HS-27A (cell line): ENCODE results near the gene TNFRSF18.

ENCODE experiments used
- DNase-seq: peaks from one replicate; pipeline ENCODE4 v3.0.0-alpha.2; 2012; ENCODE audit warnings: low read depth, missing footprints

TNFRSF18 gene

DNA sequence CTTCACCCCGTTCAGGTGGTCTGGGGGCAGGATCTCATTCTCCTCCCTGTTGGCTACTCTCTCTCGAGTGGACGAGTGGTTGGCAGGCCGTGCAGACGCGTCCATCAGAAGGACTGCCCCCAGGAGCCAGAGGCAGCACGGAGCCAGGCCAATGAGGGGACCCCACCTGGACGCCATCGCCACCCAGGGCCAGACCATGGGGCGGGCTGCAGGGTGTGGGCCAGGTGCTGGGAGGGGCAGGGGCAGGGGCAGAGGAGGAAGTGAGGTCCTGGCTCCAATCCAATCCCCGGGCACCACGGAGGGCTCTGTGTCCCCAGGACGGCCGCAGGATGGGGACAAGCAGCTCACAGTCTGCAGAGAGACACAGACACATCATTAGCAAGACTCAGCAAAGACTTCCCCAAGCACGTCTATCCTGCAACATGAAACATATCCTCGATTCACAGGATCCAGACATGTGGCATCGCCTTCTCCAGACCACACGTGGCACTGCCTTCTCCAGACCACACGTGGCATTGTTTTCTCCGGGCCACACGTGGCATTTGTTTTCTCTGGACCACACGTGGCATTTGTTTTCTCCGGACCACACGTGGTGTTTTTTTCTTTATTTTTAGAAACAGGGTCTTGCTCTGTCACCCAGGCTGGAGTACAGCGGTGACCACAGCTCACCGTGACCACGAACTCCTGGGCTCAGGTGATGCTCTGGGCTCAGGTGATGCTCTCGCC, 22.4 kb upstream of the TNFRSF18 start:
- DNase-seq, result no peak

DNA sequence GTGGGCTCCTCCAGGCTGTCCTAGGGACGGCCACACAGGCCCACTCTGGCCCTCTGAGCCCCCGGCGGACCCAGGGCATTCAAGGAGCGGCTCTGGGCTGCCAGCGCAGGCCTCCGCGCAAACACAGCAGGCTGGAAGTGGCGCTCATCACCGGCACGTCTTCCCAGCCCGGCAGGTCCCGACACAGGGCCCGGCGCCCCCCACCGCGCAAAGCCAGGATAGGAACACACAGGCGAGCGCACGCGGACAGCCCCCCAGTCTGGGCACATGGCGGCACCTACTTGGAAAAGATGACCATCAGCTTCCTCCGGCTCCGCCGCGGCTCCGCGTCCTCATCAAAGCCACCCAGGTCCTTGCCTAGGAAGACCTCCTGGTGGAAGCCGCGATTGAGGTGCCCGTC, 21.8 kb upstream of the TNFRSF18 start:
- no peak for DNase-seq

DNA sequence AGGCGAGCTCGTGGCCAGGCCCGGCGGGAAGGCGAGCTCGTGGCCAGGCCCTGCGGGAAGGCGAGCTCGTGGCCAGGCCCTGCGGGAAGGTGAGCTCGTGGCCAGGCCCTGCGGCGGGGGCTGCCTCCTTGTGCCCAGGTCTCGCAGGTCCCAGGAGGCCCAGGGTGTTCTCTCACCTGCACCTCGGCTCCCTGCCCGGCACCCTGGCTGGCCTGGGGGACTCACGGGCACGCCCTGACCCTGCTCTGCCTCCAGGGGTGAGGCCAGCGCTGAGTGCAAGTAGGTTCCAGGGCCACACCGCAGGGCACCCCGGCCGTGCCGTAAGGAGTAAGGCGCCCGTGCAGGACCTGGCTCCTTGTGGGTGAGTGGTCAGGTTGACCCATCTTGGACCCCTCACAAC, 21.0 kb upstream of the TNFRSF18 start:
- DNase-seq, result no peak

DNA sequence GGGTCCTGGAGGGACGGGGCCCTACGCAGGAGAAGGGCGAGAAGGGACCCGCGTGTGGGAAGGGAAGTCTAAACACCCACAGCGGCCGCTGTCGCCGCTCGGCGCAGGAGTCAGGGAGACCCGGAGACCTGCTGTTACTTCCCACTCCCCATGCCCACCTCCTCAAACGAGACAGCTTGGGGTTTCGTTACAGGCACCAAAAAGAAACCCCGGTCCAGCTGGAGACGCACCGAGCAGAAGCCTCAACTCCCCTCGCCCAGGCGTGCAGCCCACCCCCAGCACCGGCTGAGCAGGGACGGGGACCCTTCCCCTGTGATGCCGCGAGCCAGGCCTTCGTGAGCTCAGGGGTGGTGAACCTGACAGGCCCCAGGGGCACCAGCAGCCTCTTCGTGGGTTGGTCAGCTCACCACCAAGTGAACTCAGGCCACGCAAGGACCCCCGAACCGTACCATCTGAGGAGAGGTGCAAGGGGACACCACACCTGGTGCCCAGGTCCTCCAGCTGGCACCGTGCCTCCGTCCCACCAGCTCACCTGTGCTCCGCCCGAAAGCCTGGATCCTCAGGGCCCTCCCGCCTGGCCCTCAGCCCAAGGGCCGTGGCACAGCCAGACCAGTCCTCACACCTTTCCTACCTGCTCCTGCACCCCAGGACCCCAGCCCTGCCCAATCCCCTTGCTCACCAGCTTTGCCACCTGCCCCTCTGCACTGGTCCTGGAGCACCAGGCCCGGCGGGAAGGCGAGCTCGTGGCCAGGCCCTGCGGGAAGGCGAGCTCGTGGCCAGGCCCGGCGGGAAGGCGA, 20.4 kb upstream of the TNFRSF18 start:
- no peak for DNase-seq

DNA sequence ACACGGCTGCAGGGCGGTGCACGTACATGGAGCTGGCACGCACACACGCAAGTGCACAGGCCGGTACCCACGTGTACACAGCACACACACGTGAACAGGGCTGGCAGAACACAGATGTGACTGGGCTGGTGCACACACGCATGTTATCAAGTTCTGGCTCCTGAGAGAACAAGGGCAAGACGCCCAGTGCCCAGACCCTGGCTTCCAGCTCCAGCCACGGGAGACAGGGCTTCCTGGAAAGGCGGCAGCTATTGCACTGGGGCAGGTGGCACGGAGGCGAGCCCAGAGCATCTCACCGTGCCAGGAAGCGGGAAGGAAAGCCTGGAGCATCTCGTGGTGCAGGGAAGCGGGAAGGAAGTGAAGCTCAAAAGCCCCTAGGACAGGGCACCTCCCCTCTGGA, 19.5 kb upstream of the TNFRSF18 start:
- no peak for DNase-seq

DNA sequence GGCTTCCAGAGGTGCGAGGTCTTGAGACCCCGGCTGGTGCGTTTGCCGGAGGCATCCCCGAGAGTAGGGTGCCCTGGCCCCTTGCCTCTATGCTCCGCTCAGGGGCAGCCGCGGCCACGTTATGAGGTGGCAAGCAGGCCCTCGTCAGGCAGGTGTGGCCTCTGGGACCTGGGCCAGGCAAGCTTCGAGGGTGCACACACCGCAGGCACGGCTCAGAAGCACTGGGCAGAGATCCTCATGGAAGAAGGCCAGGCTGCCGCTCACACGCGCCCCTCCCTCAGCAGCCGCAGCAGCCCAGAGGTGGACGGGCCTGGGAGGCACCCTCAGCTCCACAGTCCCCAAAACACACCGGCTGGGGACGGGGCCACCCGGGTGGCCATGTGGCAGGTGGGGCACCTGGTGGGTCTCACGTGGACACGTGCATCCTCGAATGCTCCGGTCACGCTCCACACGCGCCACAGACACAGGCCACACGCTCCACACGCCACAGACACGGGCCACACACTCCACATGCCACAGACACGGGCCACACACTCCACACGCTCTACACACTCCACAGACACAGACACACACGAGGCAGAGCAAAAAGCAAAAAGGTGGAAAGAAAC, 18.9 kb upstream of the TNFRSF18 start:
- DNase-seq, result no peak

DNA sequence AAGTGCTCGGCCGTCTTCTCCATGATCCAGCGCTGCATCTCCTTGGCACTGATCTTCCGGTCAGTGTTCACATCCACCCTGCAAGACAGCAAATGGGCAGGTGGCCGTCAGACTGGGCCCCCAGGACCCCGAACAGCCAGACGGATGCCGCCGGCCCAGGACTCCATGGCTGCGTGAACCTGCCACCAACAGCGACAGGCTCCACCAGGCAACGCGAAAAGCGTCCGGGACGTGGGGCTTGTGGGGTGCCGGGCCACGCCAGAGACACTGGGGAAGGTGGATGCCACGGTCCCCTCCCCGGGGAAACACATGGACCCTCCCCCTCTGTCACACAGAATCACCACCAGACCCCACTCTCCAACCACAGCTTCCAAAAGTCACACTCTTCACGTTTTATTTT, 17.5 kb upstream of the TNFRSF18 start:
- DNase-seq, result no peak

DNA sequence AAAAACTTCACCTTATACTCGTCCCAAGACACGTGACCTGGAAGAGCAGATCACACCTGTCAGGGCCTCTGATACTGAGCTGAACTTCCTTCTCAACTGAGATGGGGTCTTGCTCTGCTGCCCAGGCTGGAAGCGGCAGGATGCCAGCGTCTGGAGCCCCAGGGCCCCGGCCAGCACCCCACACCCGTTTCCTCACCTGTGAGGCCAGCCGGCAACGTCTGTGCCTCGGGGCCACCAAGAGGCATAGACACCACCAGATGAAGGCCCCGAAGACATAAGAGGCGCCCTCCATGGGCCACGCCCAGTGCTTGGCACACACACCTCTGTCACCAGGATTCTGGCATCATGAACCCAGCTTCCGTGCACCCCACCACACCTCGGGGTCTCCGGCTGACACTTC, 16.9 kb upstream of the TNFRSF18 start:
- no peak for DNase-seq

DNA sequence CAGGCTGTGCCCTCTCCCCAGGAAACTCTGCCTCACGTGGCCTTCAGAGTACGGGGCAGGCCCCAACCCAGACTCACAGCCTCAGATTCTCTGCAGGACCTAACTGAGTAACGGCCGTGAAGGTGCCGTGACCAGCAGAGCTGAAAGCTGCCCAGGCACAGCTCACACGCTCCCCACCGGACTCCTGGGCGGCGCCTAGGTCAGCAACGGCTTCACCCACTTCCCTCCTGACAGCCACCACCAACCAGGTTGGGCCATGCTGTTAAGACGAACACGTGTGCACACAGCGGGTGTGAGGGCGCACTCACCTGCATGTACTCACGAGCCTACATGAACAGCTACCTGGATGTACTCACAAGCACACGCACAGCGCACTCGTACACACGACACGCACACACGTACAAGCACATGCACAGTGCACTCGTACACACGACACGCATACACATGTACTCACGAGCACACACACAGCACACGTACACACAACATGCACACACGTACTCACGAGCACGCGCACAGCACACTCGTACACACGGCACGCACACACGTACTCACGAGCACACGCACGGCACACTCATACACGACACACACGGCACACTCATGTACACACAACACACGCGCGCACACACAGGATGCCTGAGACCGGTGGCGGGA, 16.3 kb upstream of the TNFRSF18 start:
- DNase-seq, result no peak

DNA sequence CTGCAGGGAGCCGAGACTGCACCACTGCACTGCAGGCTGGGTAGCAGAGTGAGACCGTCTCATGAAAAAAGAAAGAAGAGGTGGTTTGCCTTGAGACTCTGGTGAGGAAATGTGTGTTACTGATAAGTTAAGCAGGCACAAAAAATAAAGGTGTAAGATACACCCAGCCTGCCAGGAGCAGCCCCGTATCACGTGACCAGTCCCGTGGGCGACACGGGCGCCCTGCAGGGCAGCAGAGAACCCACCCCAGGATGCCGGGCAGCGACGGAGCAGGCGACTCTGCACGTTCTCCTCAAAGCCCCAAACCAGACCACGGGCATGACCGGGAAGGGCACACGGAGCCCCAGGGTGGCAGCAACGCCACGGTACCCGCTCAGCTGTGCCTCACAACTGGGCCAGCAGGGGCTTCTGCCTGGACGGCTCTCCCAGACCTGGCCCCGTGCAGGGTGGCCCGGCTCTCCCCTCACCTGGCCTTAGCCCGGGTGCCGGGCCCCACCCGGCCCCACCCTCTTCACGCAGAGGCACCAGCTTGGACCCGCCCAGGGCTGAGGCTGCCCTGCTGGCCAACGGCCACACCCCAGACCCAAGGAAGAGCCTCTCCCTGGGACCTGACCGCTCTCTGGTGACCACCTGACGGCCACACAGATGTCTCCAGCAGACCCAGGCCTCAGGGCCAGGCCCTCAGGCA, 15.6 kb upstream of the TNFRSF18 start:
- no peak for DNase-seq

DNA sequence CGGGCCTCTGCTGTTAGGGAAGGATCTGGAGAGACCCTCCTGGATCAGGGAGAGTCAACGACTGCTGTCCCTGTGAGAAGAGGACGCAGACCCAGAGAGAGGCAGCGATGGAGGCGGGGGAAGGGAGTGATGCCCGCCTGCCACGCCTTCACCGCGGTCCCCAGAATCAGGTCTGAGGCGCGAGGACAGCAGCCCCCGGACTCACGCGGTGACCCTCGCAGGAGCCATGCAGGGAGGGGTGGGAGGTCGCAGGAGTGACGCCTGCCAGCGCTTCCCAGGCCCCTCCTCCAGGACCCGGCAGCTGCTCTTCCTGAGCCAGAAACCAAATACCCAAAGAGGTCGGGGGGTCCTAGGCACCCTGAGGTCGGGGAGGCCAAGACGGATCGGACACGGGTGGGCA, 13.8 kb upstream of the TNFRSF18 start:
- DNase-seq, result no peak

DNA sequence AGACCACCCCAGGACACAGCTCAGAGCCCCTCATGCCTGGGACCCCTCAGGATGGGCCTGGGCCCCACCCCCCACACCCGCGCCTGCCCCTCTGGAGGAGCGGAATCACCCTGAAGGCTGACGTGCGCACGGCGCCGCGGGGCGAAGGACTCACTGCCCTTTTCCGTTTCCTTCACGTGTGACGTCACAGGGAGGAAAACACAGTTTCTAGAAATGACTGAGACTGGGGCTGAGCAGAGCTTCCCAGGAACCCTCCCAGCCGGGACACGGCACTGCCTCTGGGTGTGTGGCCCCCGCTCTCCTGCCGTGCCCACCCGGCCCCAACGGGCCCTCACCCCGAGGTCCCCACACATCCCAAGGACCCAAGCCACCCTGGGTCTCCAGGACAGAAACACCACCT, 12.9 kb upstream of the TNFRSF18 start:
- DNase-seq, result no peak

DNA sequence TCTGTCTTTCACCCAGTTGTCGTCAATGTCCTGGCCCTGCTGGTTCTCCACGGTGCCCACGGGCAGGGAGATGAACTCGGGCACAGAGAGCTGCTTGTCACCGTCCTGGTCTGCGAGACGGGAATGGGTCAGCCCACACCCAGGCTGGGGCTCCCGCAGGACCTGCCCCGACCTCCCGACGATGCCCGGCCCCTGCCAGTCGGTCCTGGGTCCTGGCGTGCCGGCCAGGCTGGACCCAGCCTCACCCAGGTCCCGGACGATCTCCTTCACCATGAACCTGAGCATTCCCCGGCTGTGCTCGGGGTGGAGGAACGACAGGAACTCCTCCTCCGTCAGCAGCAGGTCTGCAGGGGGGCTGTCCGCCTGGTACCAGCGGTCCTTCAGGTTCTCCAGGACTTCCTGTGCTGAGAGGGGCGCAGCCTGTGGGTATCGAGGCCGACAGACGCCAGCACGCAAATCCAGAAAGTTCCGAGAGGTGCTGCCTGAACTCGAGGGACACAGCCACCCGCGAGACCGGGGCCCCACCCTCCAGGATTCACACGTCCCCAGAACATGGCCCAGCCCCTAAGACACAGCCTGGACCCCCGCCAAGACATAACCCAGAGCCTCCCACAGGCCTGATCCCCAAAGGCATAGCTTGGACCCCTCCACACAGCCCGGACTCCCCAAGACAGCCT, 12.3 kb upstream of the TNFRSF18 start:
- no peak for DNase-seq

DNA sequence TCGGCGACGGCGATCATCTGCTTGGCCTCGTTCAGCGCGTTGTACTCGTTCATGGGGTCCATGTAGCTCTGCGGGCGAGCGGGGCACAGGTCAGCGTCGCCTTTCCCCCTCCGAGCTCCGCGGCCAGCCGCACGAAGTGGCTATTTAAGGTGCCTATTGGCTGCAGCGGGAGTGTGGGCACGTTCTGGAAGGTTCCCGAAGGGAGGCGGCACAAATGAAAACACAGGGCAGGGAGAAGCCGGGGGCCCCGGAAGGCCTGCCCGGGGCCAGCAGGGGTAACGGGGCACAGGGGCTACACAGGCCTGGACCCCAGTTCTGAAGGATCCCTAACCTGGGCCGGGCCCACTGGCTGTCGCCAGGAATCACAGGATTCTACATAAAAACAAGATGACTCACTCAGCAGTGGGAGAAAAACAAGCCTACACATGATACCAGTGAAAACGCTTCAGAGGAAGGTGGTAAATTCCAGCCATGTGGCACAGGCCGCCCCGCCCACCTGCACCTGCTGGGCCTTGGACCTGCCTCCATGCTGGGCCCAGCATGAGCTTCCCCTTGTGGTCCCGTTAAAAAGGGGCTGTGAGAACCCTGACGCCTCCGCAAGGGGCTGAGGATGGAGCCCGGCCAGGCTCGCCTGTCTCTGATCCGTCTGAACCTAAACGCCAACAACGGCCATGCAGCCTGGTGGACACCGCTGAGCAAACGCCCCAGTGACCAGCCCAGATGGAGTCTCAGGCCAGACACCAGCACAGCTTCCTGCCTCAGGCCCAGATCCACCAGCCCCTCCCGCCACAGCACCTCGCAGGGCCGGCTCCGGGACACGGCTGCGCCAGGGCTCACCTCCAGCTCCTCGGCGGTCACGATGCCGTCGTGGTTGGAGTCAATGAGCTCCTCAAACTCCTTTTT, 11.5 kb upstream of the TNFRSF18 start:
- no peak for DNase-seq

DNA sequence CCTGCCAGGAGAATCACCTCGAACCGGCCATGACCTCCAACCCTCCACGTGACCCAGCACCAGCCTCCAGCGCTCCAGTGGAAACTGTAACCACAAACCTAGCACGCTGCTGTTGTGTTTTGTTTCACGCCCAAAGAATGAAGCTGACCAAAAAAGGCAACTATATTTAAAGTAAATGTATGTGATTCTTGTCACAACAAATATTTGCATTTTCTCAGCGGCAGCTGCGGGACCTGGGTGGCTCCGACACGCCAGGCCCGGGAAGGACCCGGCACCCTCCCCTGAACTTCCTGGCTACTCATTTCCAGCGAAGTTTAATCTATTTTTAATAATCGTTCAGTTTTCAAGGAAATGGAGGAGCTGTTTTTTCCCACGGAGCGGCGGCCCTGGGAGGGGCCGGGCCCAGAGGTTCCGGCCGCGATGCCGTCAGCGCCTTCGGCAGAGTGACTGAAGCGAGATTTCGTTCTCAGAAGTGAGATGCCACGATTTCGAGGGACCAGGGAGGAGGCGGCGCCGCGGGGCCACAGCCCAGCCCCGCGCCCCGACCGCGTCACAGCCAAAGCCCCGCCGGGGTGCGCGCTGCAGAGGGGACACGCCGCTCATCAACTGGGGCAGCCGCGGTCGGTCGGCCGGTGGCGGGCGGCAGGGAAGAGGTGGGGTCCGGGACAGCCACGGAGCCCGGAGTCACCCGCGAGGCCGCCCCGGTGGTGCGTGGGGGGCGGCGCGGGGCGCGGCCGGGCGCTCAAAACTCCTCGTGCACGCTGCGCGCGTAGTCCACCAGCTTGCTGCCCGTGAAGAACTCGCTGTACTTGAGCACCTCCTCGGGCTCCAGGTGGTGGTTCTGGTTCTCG, 10.6 kb upstream of the TNFRSF18 start:
- no peak for DNase-seq

DNA sequence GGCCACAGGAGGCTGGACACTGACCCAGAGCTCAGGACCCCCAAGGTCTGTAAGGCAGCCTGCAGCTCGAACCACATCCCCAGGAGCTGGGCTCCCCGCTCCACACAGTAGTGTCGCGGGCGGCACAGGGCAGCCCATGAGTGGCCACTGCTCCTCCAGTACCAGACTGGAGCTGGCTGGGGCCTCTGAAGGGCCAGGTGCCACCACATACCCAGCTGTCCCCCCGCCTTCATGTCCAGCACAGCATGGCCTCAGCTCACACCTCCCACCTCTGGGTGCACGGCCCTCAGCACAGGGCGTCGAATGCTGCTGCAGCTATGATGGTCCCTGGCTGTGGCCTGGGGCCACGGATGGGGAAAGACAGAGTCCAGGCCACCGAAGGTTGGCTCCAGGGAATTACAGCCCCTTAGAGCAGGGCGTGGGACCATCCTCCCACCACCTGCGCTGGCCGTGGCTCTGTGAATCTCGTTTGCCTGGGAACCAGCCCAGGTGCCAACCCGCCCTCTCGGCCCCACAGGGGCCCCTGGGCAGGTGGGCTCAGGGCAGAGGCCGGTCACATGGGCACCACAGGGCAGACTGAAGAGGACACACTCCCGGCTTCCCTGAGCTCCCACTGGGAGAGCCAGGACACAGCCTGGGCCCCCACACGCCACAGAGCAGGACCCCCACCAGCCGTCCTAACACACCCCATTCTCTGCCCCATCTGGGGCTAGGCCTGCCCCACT, 9.7 kb upstream of the TNFRSF18 start:
- DNase-seq, result no peak

DNA sequence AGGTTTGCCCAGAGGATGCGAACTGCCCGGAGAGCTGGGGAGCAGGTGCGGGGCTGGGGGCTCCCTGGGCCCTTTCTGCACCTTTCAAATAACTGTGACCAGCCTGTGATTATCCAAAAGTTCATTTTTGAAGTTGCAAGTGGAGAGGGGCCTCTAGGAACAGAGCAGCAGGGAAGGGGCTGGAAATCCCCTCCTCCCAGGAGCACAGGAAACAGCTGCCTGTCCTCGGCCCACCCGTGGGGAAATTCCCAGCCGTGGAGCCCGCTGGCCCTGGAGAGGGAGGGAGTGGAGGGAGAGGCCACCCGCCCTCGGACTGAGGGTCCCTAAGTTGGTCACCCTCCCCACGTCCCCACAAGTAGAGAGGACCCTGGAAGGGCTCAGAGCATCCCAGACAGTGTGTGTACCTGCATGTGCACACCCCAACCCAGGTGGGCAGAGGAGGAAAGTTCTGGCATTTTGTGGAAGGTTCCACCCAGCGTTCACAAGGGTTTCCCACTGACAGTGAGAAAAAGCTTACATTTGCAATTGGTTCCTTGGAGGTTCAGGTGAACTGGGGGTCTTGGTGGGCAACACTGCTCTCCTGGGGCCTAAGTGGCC, 8.8 kb upstream of the TNFRSF18 start:
- DNase-seq, result no peak
